ENCODE data around the gene HOXD3. TPM values are rescaled to one million over a fixed set of nuclear protein-coding genes. Genes with fewer than 3 reads are reported as not detected.

HOXD3 gene
- total RNA-seq, 1 donor from 2014 or later: not detected

DNA sequence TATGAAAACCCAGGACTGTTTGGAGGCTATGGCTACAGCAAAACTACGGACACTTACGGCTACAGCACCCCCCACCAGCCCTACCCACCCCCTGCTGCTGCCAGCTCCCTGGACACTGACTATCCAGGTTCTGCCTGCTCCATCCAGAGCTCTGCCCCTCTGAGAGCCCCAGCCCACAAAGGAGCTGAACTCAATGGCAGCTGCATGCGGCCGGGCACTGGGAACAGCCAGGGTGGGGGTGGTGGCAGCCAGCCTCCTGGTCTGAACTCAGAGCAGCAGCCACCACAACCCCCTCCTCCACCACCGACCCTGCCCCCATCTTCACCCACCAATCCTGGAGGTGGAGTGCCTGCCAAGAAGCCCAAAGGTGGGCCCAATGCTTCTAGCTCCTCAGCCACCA lies 12.1 kb downstream of the HOXD3 start:
- H3K9me3 Mint-ChIP-seq (ENCODE audit: unreplicated experiment): peaks cover 20% of the 10 kb centered on the region
- no peak for DNase-seq (ENCODE audit: low read depth)
- H3K4me1 Mint-ChIP-seq (ENCODE audit: low read depth, unreplicated experiment): no peaks in the 10 kb centered on the region
- Histone ChIP-seq H3K9ac (ENCODE audit: low read length) (no peak overlapping the region), H3K4me2 (ENCODE audit: low read length) (no peak overlapping the region), H3K36me3 (ENCODE audit: insufficient read depth, low read length) (no peaks in the 10 kb centered on the region), H3K4me3 (ENCODE audit: insufficient read depth, low read depth, low read length) (no peak overlapping the region), H3K9me3 (ENCODE audit: insufficient read depth, low read depth, low read length) (no peaks in the 10 kb centered on the region), H3K4me1 (ENCODE audit: insufficient read depth, low read length) (peaks cover 9% of the 10 kb centered on the region), H3K27me3 (ENCODE audit: insufficient read depth, low read length) (peaks cover 66% of the 10 kb centered on the region), H4K20me1 (ENCODE audit: insufficient read depth, low read length) (no peaks in the 10 kb centered on the region), H3K27ac (ENCODE audit: low read depth, low read length) (no peak overlapping the region), H2AFZ (ENCODE audit: low read depth, low read length) (no peak overlapping the region), H3K79me2 (ENCODE audit: insufficient read depth, low read length) (no peaks in the 10 kb centered on the region)
- FAIRE-seq: no peak
- H3K27ac Mint-ChIP-seq (ENCODE audit: unreplicated experiment): no peak overlapping the region
- H3K27me3 Mint-ChIP-seq (ENCODE audit: low read depth, unreplicated experiment): peaks cover 84% of the 10 kb centered on the region
- H3K4me3 Mint-ChIP-seq (ENCODE audit: unreplicated experiment): no peak overlapping the region
- TF ChIP-seq, protein P1, sequence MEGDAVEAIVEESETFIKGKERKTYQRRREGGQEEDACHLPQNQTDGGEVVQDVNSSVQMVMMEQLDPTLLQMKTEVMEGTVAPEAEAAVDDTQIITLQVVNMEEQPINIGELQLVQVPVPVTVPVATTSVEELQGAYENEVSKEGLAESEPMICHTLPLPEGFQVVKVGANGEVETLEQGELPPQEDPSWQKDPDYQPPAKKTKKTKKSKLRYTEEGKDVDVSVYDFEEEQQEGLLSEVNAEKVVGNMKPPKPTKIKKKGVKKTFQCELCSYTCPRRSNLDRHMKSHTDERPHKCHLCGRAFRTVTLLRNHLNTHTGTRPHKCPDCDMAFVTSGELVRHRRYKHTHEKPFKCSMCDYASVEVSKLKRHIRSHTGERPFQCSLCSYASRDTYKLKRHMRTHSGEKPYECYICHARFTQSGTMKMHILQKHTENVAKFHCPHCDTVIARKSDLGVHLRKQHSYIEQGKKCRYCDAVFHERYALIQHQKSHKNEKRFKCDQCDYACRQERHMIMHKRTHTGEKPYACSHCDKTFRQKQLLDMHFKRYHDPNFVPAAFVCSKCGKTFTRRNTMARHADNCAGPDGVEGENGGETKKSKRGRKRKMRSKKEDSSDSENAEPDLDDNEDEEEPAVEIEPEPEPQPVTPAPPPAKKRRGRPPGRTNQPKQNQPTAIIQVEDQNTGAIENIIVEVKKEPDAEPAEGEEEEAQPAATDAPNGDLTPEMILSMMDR (IDR thresholded peaks at IDR 0.05; ENCODE audit: insufficient read depth, low read depth, low read length): no peak
- no peak for TF ChIP-seq EZH2 (IDR thresholded peaks at IDR 0.05; ENCODE audit: insufficient read depth, low read length)
- no peaks in the 10 kb centered on the region for H3K36me3 Mint-ChIP-seq (ENCODE audit: low read depth, unreplicated experiment)

DNA sequence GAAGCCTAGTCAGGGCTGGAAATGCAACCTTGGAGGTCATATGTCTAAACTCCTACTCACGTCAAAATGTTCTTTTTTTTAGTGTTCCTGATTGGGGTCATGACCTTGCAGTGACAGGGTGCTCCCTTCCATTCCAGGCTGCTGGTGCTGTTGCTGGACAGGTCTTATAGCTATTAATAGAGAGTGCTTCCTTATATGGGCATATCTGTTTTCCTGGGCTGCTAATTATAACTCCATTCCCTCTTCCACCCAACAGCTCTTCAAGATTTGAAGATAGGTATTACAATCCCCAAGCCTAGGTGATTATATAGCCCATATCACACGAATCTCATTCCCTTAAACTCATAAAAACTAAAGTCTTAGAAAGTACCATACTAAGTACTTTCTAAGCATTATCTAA lies 12.6 kb downstream of the HOXD3 start:
- H2AFZ ChIP-seq (ENCODE audit: low read depth, low read length): no peak overlapping the region
- H3K9ac ChIP-seq (ENCODE audit: low read length): no peak overlapping the region
- no peaks in the 10 kb centered on the region for H3K79me2 ChIP-seq (ENCODE audit: insufficient read depth, low read length)
- no peak overlapping the region for H3K4me2 ChIP-seq (ENCODE audit: low read length)
- DNase-seq (ENCODE audit: low read depth) (no peak), FAIRE-seq (no peak)
- no peak overlapping the region for H3K27ac ChIP-seq (ENCODE audit: low read depth, low read length)
- Mint-ChIP-seq H3K27ac (ENCODE audit: unreplicated experiment) (no peak overlapping the region), H3K4me3 (ENCODE audit: unreplicated experiment) (no peak overlapping the region), H3K27me3 (ENCODE audit: low read depth, unreplicated experiment) (peaks cover 82% of the 10 kb centered on the region), H3K9me3 (ENCODE audit: unreplicated experiment) (peaks cover 15% of the 10 kb centered on the region), H3K4me1 (ENCODE audit: low read depth, unreplicated experiment) (peaks cover 4% of the 10 kb centered on the region), H3K36me3 (ENCODE audit: low read depth, unreplicated experiment) (no peaks in the 10 kb centered on the region)
- no peak for TF ChIP-seq EZH2 (IDR thresholded peaks at IDR 0.05; ENCODE audit: insufficient read depth, low read length)
- TF ChIP-seq, protein P1 (IDR thresholded peaks at IDR 0.05; ENCODE audit: insufficient read depth, low read depth, low read length): no peak
- no peaks in the 10 kb centered on the region for H3K9me3 ChIP-seq (ENCODE audit: insufficient read depth, low read depth, low read length)
- peaks cover 5% of the 10 kb centered on the region for H3K4me1 ChIP-seq (ENCODE audit: insufficient read depth, low read length)
- H3K36me3 ChIP-seq (ENCODE audit: insufficient read depth, low read length): no peaks in the 10 kb centered on the region
- no peak overlapping the region for H3K4me3 ChIP-seq (ENCODE audit: insufficient read depth, low read depth, low read length)
- H3K27me3 ChIP-seq (ENCODE audit: insufficient read depth, low read length): peaks cover 65% of the 10 kb centered on the region
- no peaks in the 10 kb centered on the region for H4K20me1 ChIP-seq (ENCODE audit: insufficient read depth, low read length)

DNA sequence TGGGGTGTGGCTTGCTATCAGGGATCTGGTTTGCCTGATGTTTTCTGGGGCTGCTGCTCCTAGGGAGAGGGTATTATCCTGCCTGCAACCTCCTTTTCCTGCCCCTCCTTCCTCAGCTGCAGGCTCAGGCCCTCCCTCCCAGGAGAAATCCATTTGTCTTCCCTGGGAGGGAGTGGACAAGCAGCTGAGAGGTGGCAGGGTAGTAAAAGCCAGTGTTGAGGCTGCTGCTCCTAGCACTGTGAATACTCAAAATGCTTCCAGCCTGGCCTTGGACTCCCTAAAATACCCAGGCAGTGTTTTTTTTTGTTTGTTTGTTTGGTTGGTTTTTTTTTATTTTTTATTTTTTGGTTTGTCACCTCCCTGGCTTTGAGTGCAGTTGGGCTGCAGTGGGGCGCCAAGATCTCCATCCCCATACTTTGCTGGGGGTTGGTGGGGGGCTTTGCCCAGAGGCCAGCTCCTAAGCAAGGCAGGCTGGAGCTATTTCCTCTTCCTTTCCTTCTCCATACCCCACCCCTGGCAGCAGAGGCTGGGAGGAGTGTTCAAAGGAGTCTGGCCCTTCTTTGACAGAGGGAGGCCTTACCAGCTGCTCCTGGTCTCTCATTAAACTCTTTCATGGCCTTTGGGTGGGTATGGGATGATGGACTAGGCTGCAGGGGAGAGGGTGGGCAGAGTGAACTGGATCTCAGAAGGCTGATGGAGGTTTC lies 13.6 kb downstream of the HOXD3 start:
- Histone ChIP-seq H3K4me1 (ENCODE audit: insufficient read depth, low read length) (peaks cover 4% of the 10 kb centered on the region), H3K27me3 (ENCODE audit: insufficient read depth, low read length) (peaks cover 59% of the 10 kb centered on the region), H3K79me2 (ENCODE audit: insufficient read depth, low read length) (no peaks in the 10 kb centered on the region), H3K9ac (ENCODE audit: low read length) (no peak overlapping the region), H3K4me3 (ENCODE audit: insufficient read depth, low read depth, low read length) (no peak overlapping the region), H4K20me1 (ENCODE audit: insufficient read depth, low read length) (no peaks in the 10 kb centered on the region), H3K36me3 (ENCODE audit: insufficient read depth, low read length) (no peaks in the 10 kb centered on the region), H3K9me3 (ENCODE audit: insufficient read depth, low read depth, low read length) (no peaks in the 10 kb centered on the region), H3K4me2 (ENCODE audit: low read length) (no peak overlapping the region), H2AFZ (ENCODE audit: low read depth, low read length) (no peak overlapping the region), H3K27ac (ENCODE audit: low read depth, low read length) (no peak overlapping the region)
- Mint-ChIP-seq H3K27me3 (ENCODE audit: low read depth, unreplicated experiment) (peaks cover 79% of the 10 kb centered on the region), H3K36me3 (ENCODE audit: low read depth, unreplicated experiment) (no peaks in the 10 kb centered on the region), H3K4me3 (ENCODE audit: unreplicated experiment) (no peak overlapping the region), H3K9me3 (ENCODE audit: unreplicated experiment) (peaks cover 15% of the 10 kb centered on the region), H3K4me1 (ENCODE audit: low read depth, unreplicated experiment) (peaks cover 10% of the 10 kb centered on the region), H3K27ac (ENCODE audit: unreplicated experiment) (no peak overlapping the region)
- TF ChIP-seq, protein P1 (IDR thresholded peaks at IDR 0.05; ENCODE audit: insufficient read depth, low read depth, low read length): no peak
- TF ChIP-seq EZH2 (IDR thresholded peaks at IDR 0.05; ENCODE audit: insufficient read depth, low read length): no peak
- FAIRE-seq (no peak), DNase-seq (ENCODE audit: low read depth) (peak; percentile 57)

All from astrocyte (in vitro differentiated cells and primary cell).